Loucy (cell line): ENCODE results near the gene SHB.

Source experiments
- H2AFZ ChIP-seq: fragments of 200-600 bp; sonication (generic); 2 replicates; pipeline ENCODE4 v1.6.0; 2016; ENCODE audit warnings: antibody characterized with exemption, mild to moderate bottlenecking, low read length, moderate library complexity
- H3F3A ChIP-seq: fragments of 200-600 bp; 2 replicates; pipeline ENCODE4 v1.6.0; 2016; ENCODE audit warnings: antibody characterized with exemption, low read depth, mild to moderate bottlenecking
- H3K27me3 ChIP-seq: fragments of 200-600 bp; sonication (generic); 2 replicates; pipeline ENCODE4 v1.6.1; 2014; ENCODE audit warnings: low read length, mild to moderate bottlenecking; ENCODE audit not compliant: insufficient read depth, poor library complexity, severe bottlenecking
- H3K36me3 ChIP-seq: fragments of 200-600 bp; sonication (generic); 2 replicates; pipeline ENCODE4 v1.6.1; 2016; ENCODE audit warnings: low read length; ENCODE audit not compliant: insufficient read depth
- H3K4me1 ChIP-seq: fragments of 200-600 bp; sonication (generic); 2 replicates; pipeline ENCODE4 v1.5.1; 2014; ENCODE audit warnings: low read length, mild to moderate bottlenecking; ENCODE audit not compliant: insufficient read depth, poor library complexity, severe bottlenecking
- H3K4me2 ChIP-seq: fragments of 200-600 bp; sonication (generic); 2 replicates; pipeline ENCODE4 v1.6.0; 2014; ENCODE audit warnings: antibody characterized with exemption, low read length, low read depth, mild to moderate bottlenecking; ENCODE audit not compliant: poor library complexity, severe bottlenecking
- H3K4me3 ChIP-seq: fragments of 200-600 bp; sonication (generic); 2 replicates; pipeline ENCODE4 v1.5.1; 2014; ENCODE audit warnings: low read length, mild to moderate bottlenecking, mixed read lengths; ENCODE audit not compliant: poor library complexity, severe bottlenecking
- H3K79me2 ChIP-seq: fragments of 200-600 bp; sonication (generic); 2 replicates; pipeline ENCODE4 v1.6.1; 2014; ENCODE audit warnings: low read length; ENCODE audit not compliant: insufficient read depth
- H3K9ac ChIP-seq: fragments of 200-600 bp; sonication (generic); 2 replicates; pipeline ENCODE4 v1.6.0; 2014; ENCODE audit warnings: mild to moderate bottlenecking, low read depth, low read length, moderate library complexity; ENCODE audit not compliant: poor library complexity, severe bottlenecking
- H3K9me2 ChIP-seq: fragments of 200-600 bp; sonication (generic); replicated peaks from 2 replicates; pipeline ENCODE4 v1.6.1; 2016; ENCODE audit warnings: low read depth, low read length, mixed read lengths
- H3K9me3 ChIP-seq: fragments of 200-600 bp; sonication (generic); 2 replicates; pipeline ENCODE4 v1.6.1; 2014; ENCODE audit warnings: mild to moderate bottlenecking, antibody characterized with exemption, low read length, low read depth; ENCODE audit not compliant: insufficient read depth
- H4K20me1 ChIP-seq: fragments of 200-600 bp; sonication (generic); 2 replicates; pipeline ENCODE4 v1.6.0; 2014; ENCODE audit warnings: antibody characterized with exemption, low read length, mild to moderate bottlenecking; ENCODE audit not compliant: insufficient read depth, poor library complexity, severe bottlenecking
- CTCF ChIP-seq: fragments of 200-600 bp; sonication (generic); conservative IDR thresholded peaks from 2 replicates; pipeline ENCODE4 v1.5.1; 2014; ENCODE audit warnings: mild to moderate bottlenecking, antibody characterized with exemption, low read length
- EZH2phosphoT487 ChIP-seq: fragments of 200-600 bp; IDR thresholded peaks from 2 replicates; pipeline ENCODE4 v1.6.1; 2018; ENCODE audit warnings: antibody characterized with exemption, mild to moderate bottlenecking, moderate library complexity, borderline replicate concordance

Gene SHB

GRCh38 chr9:38017885-38018186, 51.2 kb downstream of the SHB start:
- TF ChIP-seq CTCF (no peak), EZH2phosphoT487 (no peak)
- H3K27me3 ChIP-seq, result no peaks in the 10 kb centered on the region

GRCh38 chr9:38017149-38017884, 51.7 kb downstream of the SHB start:
- no peaks in the 10 kb centered on the region for H3K4me1 ChIP-seq
- H3K4me3 ChIP-seq, result no peak overlapping the region
- TF ChIP-seq EZH2phosphoT487 (no peak), CTCF (no peak)
- H3F3A ChIP-seq, result no peaks in the 10 kb centered on the region
- H2AFZ ChIP-seq, result no peak overlapping the region
- no peak overlapping the region for H3K4me2 ChIP-seq
- H3K36me3 ChIP-seq, result no peaks in the 10 kb centered on the region
- no peaks in the 10 kb centered on the region for H3K79me2 ChIP-seq
- H3K9me3 ChIP-seq, result no peaks in the 10 kb centered on the region
- no peak overlapping the region for H3K9ac ChIP-seq
- H3K9me2 ChIP-seq, result no peaks in the 10 kb centered on the region
- H4K20me1 ChIP-seq, result no peaks in the 10 kb centered on the region
- no peaks in the 10 kb centered on the region for H3K27me3 ChIP-seq

More at GRCh38 chr9:38017885-38018186, 51.2 kb downstream of the SHB start:
- Histone ChIP-seq H3K4me2 (no peak overlapping the region), H3F3A (no peaks in the 10 kb centered on the region), H2AFZ (no peak overlapping the region), H3K9me3 (no peaks in the 10 kb centered on the region), H3K79me2 (no peaks in the 10 kb centered on the region), H3K4me3 (no peak overlapping the region), H3K9ac (no peak overlapping the region), H4K20me1 (no peaks in the 10 kb centered on the region), H3K4me1 (no peaks in the 10 kb centered on the region), H3K9me2 (no peaks in the 10 kb centered on the region), H3K36me3 (no peaks in the 10 kb centered on the region)

- no peaks in the 10 kb centered on the region for H3K36me3 ChIP-seq
- H3K4me2 ChIP-seq, result no peak overlapping the region
- no peaks in the 10 kb centered on the region for H3K4me1 ChIP-seq
- H3K9me3 ChIP-seq, result no peaks in the 10 kb centered on the region
- no peaks in the 10 kb centered on the region for H4K20me1 ChIP-seq
- H2AFZ ChIP-seq, result no peak overlapping the region
- no peaks in the 10 kb centered on the region for H3F3A ChIP-seq
- no peaks in the 10 kb centered on the region for H3K9me2 ChIP-seq
- no peak overlapping the region for H3K4me3 ChIP-seq
- TF ChIP-seq EZH2phosphoT487 (no peak), CTCF (no peak)
- no peaks in the 10 kb centered on the region for H3K27me3 ChIP-seq
- no peak overlapping the region for H3K9ac ChIP-seq
- no peaks in the 10 kb centered on the region for H3K79me2 ChIP-seq
Observed at GRCh38 chr9:38016375-38017135, 52.5 kb downstream of the SHB start.
